Brain microvascular endothelial cell (primary cell): ENCODE measurements around the gene TMEM109.

Experiments used
- DNase-seq: peaks from one replicate; pipeline ENCODE4 v3.0.0-alpha.2; 2020
- H3K27ac ChIP-seq: fragments of 250-450 bp; sonication (Bioruptor Pico); 2 replicates; pipeline ENCODE4 v1.5.1; 2020; ENCODE audit warnings: mild to moderate bottlenecking, moderate library complexity
- H3K27me3 ChIP-seq: fragments of 250-450 bp; sonication (Bioruptor Pico); replicated peaks from 2 replicates; pipeline ENCODE4 v1.5.1; 2020; ENCODE audit warnings: mild to moderate bottlenecking
- H3K36me3 ChIP-seq: fragments of 250-450 bp; sonication (Bioruptor Pico); replicated peaks from 2 replicates; pipeline ENCODE4 v1.5.1; 2020; ENCODE audit warnings: mild to moderate bottlenecking
- H3K4me3 ChIP-seq: 2 replicates; pipeline ENCODE4 v1.5.1; 2011; ENCODE audit warnings: low read depth, mild to moderate bottlenecking, control low read depth, low read length, moderate library complexity
- CTCF ChIP-seq: IDR thresholded peaks from 2 replicates; pipeline ENCODE4 v1.5.1; 2011; ENCODE audit warnings: low read depth, mild to moderate bottlenecking, moderate library complexity, low read length, control low read depth, inconsistent platforms; ENCODE audit errors: missing control alignments
- in situ Hi-C: cut with HindIII; loops from 2 replicates; pipeline ENCODE4 v1.10.0; 2017; ENCODE audit warnings: low sequenced_read_pairs, low pct_ligation_motif_present

Gene TMEM109

GRCh38 chr11:60917267-60917666, 3.3 kb downstream of the TMEM109 start:
- peaks cover 23% of the 10 kb centered on the region for H3K36me3 ChIP-seq
- DNase-seq = no peak
- no peak for TF ChIP-seq CTCF
- H3K4me3 ChIP-seq = no peak overlapping the region
- in situ Hi-C loops = no loop called here
- no peak overlapping the region for H3K27ac ChIP-seq
- H3K27me3 ChIP-seq = no peaks in the 10 kb centered on the region

GRCh38 chr11:60918251-60918938, 4.4 kb downstream of the TMEM109 start:
- in situ Hi-C loops = no loop called here

GRCh38 chr11:60918939-60919265, 4.9 kb downstream of the TMEM109 start:
- DNase-seq = peak; percentile 73
- peak overlapping the region; percentile 17 for H3K27ac ChIP-seq
- no peaks in the 10 kb centered on the region for H3K27me3 ChIP-seq
- in situ Hi-C loops = no loop called here
- TF ChIP-seq CTCF = peak; percentile 4
- H3K36me3 ChIP-seq = peaks cover 25% of the 10 kb centered on the region
- H3K4me3 ChIP-seq = no peak overlapping the region

More at GRCh38 chr11:60918251-60918938, 4.4 kb downstream of the TMEM109 start:
- H3K27me3 ChIP-seq = no peaks in the 10 kb centered on the region
- peaks cover 25% of the 10 kb centered on the region for H3K36me3 ChIP-seq
- no peak for DNase-seq
- no peak for TF ChIP-seq CTCF
- H3K4me3 ChIP-seq = no peak overlapping the region
- no peak overlapping the region for H3K27ac ChIP-seq

- peak overlapping the region; percentile 17 for H3K27ac ChIP-seq
- no peak for TF ChIP-seq CTCF
- H3K36me3 ChIP-seq = peaks cover 25% of the 10 kb centered on the region
- H3K4me3 ChIP-seq = no peak overlapping the region
- in situ Hi-C loops = no loop called here
- no peak for DNase-seq
- no peaks in the 10 kb centered on the region for H3K27me3 ChIP-seq
Observed at GRCh38 chr11:60919320-60919719, 5.4 kb downstream of the TMEM109 start.

GRCh38 chr11:60919956-60920355, 6.0 kb downstream of the TMEM109 start:
- Histone ChIP-seq H3K4me3 (no peak overlapping the region), H3K36me3 (peaks cover 25% of the 10 kb centered on the region), H3K27me3 (no peaks in the 10 kb centered on the region), H3K27ac (no peak overlapping the region)
- in situ Hi-C loops = no loop called here
- TF ChIP-seq CTCF = no peak
- DNase-seq = no peak

- H3K27ac ChIP-seq = no peak overlapping the region
- H3K4me3 ChIP-seq = no peak overlapping the region
- no peak for DNase-seq
- H3K36me3 ChIP-seq = peaks cover 25% of the 10 kb centered on the region
- no peak for TF ChIP-seq CTCF
- no peaks in the 10 kb centered on the region for H3K27me3 ChIP-seq
- in situ Hi-C loops = no loop called here
Observed at GRCh38 chr11:60921259-60921658, 7.3 kb downstream of the TMEM109 start.
